Anterior cingulate cortex (tissue), 58 donors: ENCODE measurements around the gene IZUMO1.
"Not testable (repeated sequence)": the region's sequence is repeated elsewhere in the genome, so short reads cannot be mapped to it uniquely, and the experiment has no call there.

Experiments
- DNase-seq, 58 donors: peaks; one replicate each; lab custom pipeline; 2025; lab: John Stamatoyannopoulos, UW

Gene IZUMO1

GRCh38 chr19:48739404-48740163 lies 7.1 kb downstream of the IZUMO1 start:
- peak in 2 of 58 donors; percentile 5 to 40 for DNase-seq

- DNase-seq = peak in 56 of 58 donors; percentile 16 to 90 (median 75)
Observed at GRCh38 chr19:48738557-48739403, 7.9 kb downstream of the IZUMO1 start.

- DNase-seq = no peak
Observed at GRCh38 chr19:48737360-48737998, 9.2 kb downstream of the IZUMO1 start.

GRCh38 chr19:48735031-48735615 lies 11.6 kb downstream of the IZUMO1 start:
- DNase-seq = no peak

- no peak for DNase-seq
Observed at GRCh38 chr19:48734625-48735024, 12.1 kb downstream of the IZUMO1 start.

- DNase-seq = no peak
Observed at GRCh38 chr19:48731452-48731851, 15.3 kb downstream of the IZUMO1 start.

- DNase-seq = no peak
Observed at GRCh38 chr19:48728911-48729664, 17.6 kb downstream of the IZUMO1 start.

GRCh38 chr19:48726556-48726955 lies 20.2 kb downstream of the IZUMO1 start:
- no peak for DNase-seq

- peak in 11 of 58 donors; percentile 12 to 67 (median 28) for DNase-seq
Observed at GRCh38 chr19:48724796-48725753, 21.6 kb downstream of the IZUMO1 start.

- no peak for DNase-seq
Observed at GRCh38 chr19:48722196-48722708, 24.5 kb downstream of the IZUMO1 start.

GRCh38 chr19:48720613-48721296 lies 26.0 kb downstream of the IZUMO1 start:
- DNase-seq = peak; percentile 76 to 100 (median 98)

- DNase-seq = no peak
Observed at GRCh38 chr19:48720251-48720612, 26.5 kb downstream of the IZUMO1 start.

- DNase-seq = no peak
Observed at GRCh38 chr19:48719263-48720171, 27.2 kb downstream of the IZUMO1 start, which contains the start of gene MAMSTR. TSS of gene MAMSTR (minus strand) at chr19:48719725. CDS start at chr19:48719031, 694 bp downstream.

- DNase-seq = no peak
Observed at GRCh38 chr19:48718711-48719231, 27.9 kb downstream of the IZUMO1 start.

- not testable (repeated sequence) for DNase-seq
Observed at GRCh38 chr19:48718106-48718505, 28.6 kb downstream of the IZUMO1 start.

GRCh38 chr19:48716562-48717291 lies 30.0 kb downstream of the IZUMO1 start:
- peak in 56 of 58 donors; percentile 11 to 89 (median 64) for DNase-seq
